GM19328 (cell line): ENCODE results near the gene GPM6B.

ENCODE experiments used
- ATAC-seq: cut with Tn5 transposase; IDR thresholded peaks from one replicate; pipeline ENCODE4 v1.9.1; 2021; ENCODE audit warnings: mild to moderate bottlenecking, moderate library complexity; ENCODE audit not compliant: unreplicated experiment

Gene GPM6B

GRCh38 chrX:13816643-13817627 is at the start of gene GPM6B:
GPM6B (minus strand) TSS chrX:13817093; CDS start chrX:13816904, 189 bp downstream.
- no peak for ATAC-seq

GRCh38 chrX:13864264-13864663 is 47.4 kb upstream of the GPM6B start:
- ATAC-seq: no peak

- ATAC-seq: no peak
Observed at GRCh38 chrX:13863324-13863723, 46.4 kb upstream of the GPM6B start.

- no peak for ATAC-seq
Observed at GRCh38 chrX:13859724-13860123, 42.8 kb upstream of the GPM6B start.

- no peak for ATAC-seq
Observed at GRCh38 chrX:13857804-13858203, 40.9 kb upstream of the GPM6B start.

GRCh38 chrX:13855689-13856450 is 39.0 kb upstream of the GPM6B start:
- no peak for ATAC-seq

GRCh38 chrX:13854003-13854402 is 37.1 kb upstream of the GPM6B start:
- no peak for ATAC-seq

- no peak for ATAC-seq
Observed at GRCh38 chrX:13852001-13852695, 35.3 kb upstream of the GPM6B start.

- no peak for ATAC-seq
Observed at GRCh38 chrX:13845721-13846378, 29.0 kb upstream of the GPM6B start.

- ATAC-seq: no peak
Observed at GRCh38 chrX:13843150-13843721, 26.3 kb upstream of the GPM6B start.

- ATAC-seq: no peak
Observed at GRCh38 chrX:13840121-13840520, 23.2 kb upstream of the GPM6B start.

- ATAC-seq: no peak
Observed at GRCh38 chrX:13837290-13837745, 20.4 kb upstream of the GPM6B start.

GRCh38 chrX:13836575-13836974 is 19.7 kb upstream of the GPM6B start:
- ATAC-seq: no peak

GRCh38 chrX:13835825-13836224 is 18.9 kb upstream of the GPM6B start:
- ATAC-seq: no peak

GRCh38 chrX:13834355-13834754 is 17.5 kb upstream of the GPM6B start:
- no peak for ATAC-seq

- no peak for ATAC-seq
Observed at GRCh38 chrX:13829983-13830382, 13.1 kb upstream of the GPM6B start.

GRCh38 chrX:13828392-13828791 is 11.5 kb upstream of the GPM6B start:
- no peak for ATAC-seq

- ATAC-seq: no peak
Observed at GRCh38 chrX:13827298-13828090, 10.6 kb upstream of the GPM6B start.

- ATAC-seq: no peak
Observed at GRCh38 chrX:13826770-13827169, 9.9 kb upstream of the GPM6B start.
